Fibroblast of lung (primary cell): ENCODE measurements around the gene GABRB2. TPM values are rescaled to one million over a fixed set of nuclear protein-coding genes. Genes with fewer than 3 reads are reported as not detected.

Source experiments
- DNase-seq, 2 donors: peaks; one replicate each; pipeline versions ENCODE4 v3.0.0 to v3.0.0-alpha.2; 2010; ENCODE audit warnings: low read depth in 2 of 2
- H2AFZ ChIP-seq: 2 replicates; pipeline ENCODE4 v1.5.1; 2012; ENCODE audit warnings: low read length, control low read depth, inconsistent platforms
- H3K27ac ChIP-seq: 2 replicates; pipeline ENCODE4 v1.5.1; 2011; ENCODE audit warnings: low read length, control low read depth; ENCODE audit not compliant: insufficient read depth
- H3K27me3 ChIP-seq: 2 replicates; pipeline ENCODE4 v1.5.1; 2011; ENCODE audit warnings: mild to moderate bottlenecking, low read length; ENCODE audit not compliant: control insufficient read depth, insufficient read depth
- H3K36me3 ChIP-seq: 2 replicates; pipeline ENCODE4 v1.5.1; 2011; ENCODE audit warnings: low read length; ENCODE audit not compliant: control insufficient read depth, insufficient read depth
- H3K4me1 ChIP-seq: 2 replicates; pipeline ENCODE4 v1.5.1; 2011; ENCODE audit warnings: low read length; ENCODE audit not compliant: control insufficient read depth, insufficient read depth; ENCODE audit errors: extremely low read depth
- H3K4me2 ChIP-seq: 2 replicates; pipeline ENCODE4 v1.5.1; 2011; ENCODE audit warnings: low read length, control low read depth; ENCODE audit not compliant: insufficient read depth; ENCODE audit errors: extremely low read depth
- H3K4me3 ChIP-seq, 4 experiments: fragments of 200-600 bp in 1 of 4; sonication (generic) in 1 of 4; replicated peaks in 1 of 4; 2 replicates each; pipeline ENCODE4 v1.5.1; 2011 to 2016; ENCODE audit warnings: low read length in 4 of 4, low read depth in 3 of 4, mild to moderate bottlenecking in 3 of 4, control low read depth in 2 of 4, inconsistent platforms in 1 of 4, mixed read lengths in 1 of 4; ENCODE audit not compliant: insufficient read depth in 1 of 4; ENCODE audit errors: control extremely low read depth in 1 of 4
- H3K79me2 ChIP-seq: 2 replicates; pipeline ENCODE4 v1.5.1; 2012; ENCODE audit warnings: mild to moderate bottlenecking, low read length, inconsistent platforms; ENCODE audit not compliant: control insufficient read depth, insufficient read depth
- H3K9ac ChIP-seq: 2 replicates; pipeline ENCODE4 v1.5.1; 2011; ENCODE audit warnings: mild to moderate bottlenecking, low read length, control low read depth; ENCODE audit not compliant: insufficient read depth
- H3K9me3 ChIP-seq: 2 replicates; pipeline ENCODE4 v1.5.1; 2012; ENCODE audit warnings: low read depth, low read length; ENCODE audit not compliant: control insufficient read depth, insufficient read depth
- H4K20me1 ChIP-seq: 2 replicates; pipeline ENCODE4 v1.5.1; 2011; ENCODE audit warnings: low read length; ENCODE audit not compliant: control insufficient read depth, insufficient read depth; ENCODE audit errors: extremely low read depth
- CTCF ChIP-seq, 2 donors: IDR thresholded peaks in 1 of 2; conservative IDR thresholded peaks in 1 of 2; 1 replicate in 1 of 2; 2 replicates in 1 of 2; pipeline ENCODE4 v1.5.1; 2011 to 2012; ENCODE audit warnings: low read length in 2 of 2, control low read depth in 1 of 2, inconsistent platforms in 1 of 2, low read depth in 1 of 2, mild to moderate bottlenecking in 1 of 2
- EZH2 ChIP-seq: IDR thresholded peaks from 2 replicates; pipeline ENCODE4 v1.5.1; 2012; ENCODE audit warnings: low read length, control low read depth, mild to moderate bottlenecking; ENCODE audit errors: missing control alignments
- polyA plus RNA-seq, 2 donors: library from polyadenylated mRNA; depleted of rRNA in 1 of 2; stranded (reverse) in 1 of 2; unstranded in 1 of 2; fragments of >200 nt; gene quantifications; 2 replicates each; pipeline ENCODE4 v1.2.1, GENCODE V29; 2011 to 2012; ENCODE audit warnings: missing spikeins in 1 of 2
- total RNA-seq: library from RNA; depleted of rRNA; stranded (reverse); fragments of >200 nt; gene quantifications from 2 replicates; pipeline ENCODE4 v1.2.1, GENCODE V29; 2014

Gene GABRB2
- total and polyA plus RNA-seq, 2 donors (not counting 1 experiment from before 2014, with no cell fraction given), result under 0.01 to 0.01 TPM

GRCh38 chr5:161385027-161385426, 161.5 kb downstream of the GABRB2 start:
- no peak overlapping the region for H3K4me2 ChIP-seq
- H3K79me2 ChIP-seq, result no peaks in the 10 kb centered on the region
- no peak overlapping the region for H3K4me3 ChIP-seq
- H3K9ac ChIP-seq, result no peak overlapping the region
- TF ChIP-seq CTCF (conservative IDR thresholded peaks at IDR 0.05 in 1 of 2, IDR thresholded peaks at IDR 0.05 in 1 of 2; ENCODE audit: low read depth in 1 of 2, low read length in 2 of 2) (no peak), EZH2 (no peak)
- no peak for DNase-seq
- no peak overlapping the region for H3K27ac ChIP-seq
- H3K36me3 ChIP-seq, result no peaks in the 10 kb centered on the region
- H3K9me3 ChIP-seq, result no peaks in the 10 kb centered on the region
- no peaks in the 10 kb centered on the region for H3K27me3 ChIP-seq
- H2AFZ ChIP-seq, result no peak overlapping the region
- no peaks in the 10 kb centered on the region for H4K20me1 ChIP-seq
- H3K4me1 ChIP-seq, result no peaks in the 10 kb centered on the region

GRCh38 chr5:161382685-161383084, 163.8 kb downstream of the GABRB2 start:
- H3K79me2 ChIP-seq, result no peaks in the 10 kb centered on the region
- TF ChIP-seq EZH2 (no peak), CTCF (conservative IDR thresholded peaks at IDR 0.05 in 1 of 2, IDR thresholded peaks at IDR 0.05 in 1 of 2; ENCODE audit: low read depth in 1 of 2, low read length in 2 of 2) (no peak)
- H3K36me3 ChIP-seq, result no peaks in the 10 kb centered on the region
- H3K4me2 ChIP-seq, result no peak overlapping the region
- H4K20me1 ChIP-seq, result no peaks in the 10 kb centered on the region
- H3K4me1 ChIP-seq, result no peaks in the 10 kb centered on the region
- H3K4me3 ChIP-seq, result no peak overlapping the region
- H3K9ac ChIP-seq, result no peak overlapping the region
- no peak overlapping the region for H3K27ac ChIP-seq
- H3K9me3 ChIP-seq, result no peaks in the 10 kb centered on the region
- H2AFZ ChIP-seq, result no peak overlapping the region
- DNase-seq, result no peak
- H3K27me3 ChIP-seq, result no peaks in the 10 kb centered on the region

GRCh38 chr5:161380486-161380885, 166.0 kb downstream of the GABRB2 start:
- Histone ChIP-seq H3K27me3 (no peaks in the 10 kb centered on the region), H3K9ac (no peak overlapping the region), H3K27ac (no peak overlapping the region), H3K79me2 (no peaks in the 10 kb centered on the region), H2AFZ (no peak overlapping the region), H4K20me1 (no peaks in the 10 kb centered on the region), H3K4me1 (no peaks in the 10 kb centered on the region), H3K9me3 (no peaks in the 10 kb centered on the region), H3K4me2 (no peak overlapping the region), H3K4me3 (no peak overlapping the region), H3K36me3 (no peaks in the 10 kb centered on the region)
- TF ChIP-seq CTCF (conservative IDR thresholded peaks at IDR 0.05 in 1 of 2, IDR thresholded peaks at IDR 0.05 in 1 of 2; ENCODE audit: low read depth in 1 of 2, low read length in 2 of 2), result no peak
- TF ChIP-seq EZH2, result no peak
- no peak for DNase-seq
